Neural progenitor cell (in vitro differentiated cells): ENCODE measurements around the gene CXCL14. TPM values are rescaled to one million over a fixed set of nuclear protein-coding genes. Genes with fewer than 3 reads are reported as not detected.

Experiments
- DNase-seq: peaks from one replicate; pipeline ENCODE4 v3.0.0-alpha.2; 2016; ENCODE audit warnings: low spot score
- H2AFZ ChIP-seq: fragments of 200-600 bp; sonication (generic); replicated peaks from 2 replicates; pipeline ENCODE4 v1.6.1; 2016; ENCODE audit warnings: antibody characterized with exemption
- H3F3A ChIP-seq: fragments of 200-600 bp; sonication (generic); 2 replicates; pipeline ENCODE4 v1.6.1; 2016; ENCODE audit warnings: antibody characterized with exemption, low read depth
- H3K27ac ChIP-seq: fragments of 200-600 bp; sonication (generic); 2 replicates; pipeline ENCODE4 v1.5.1; 2016; ENCODE audit warnings: mild to moderate bottlenecking
- H3K27me3 ChIP-seq: fragments of 200-600 bp; sonication (generic); 2 replicates; pipeline ENCODE4 v1.6.1; 2016; ENCODE audit warnings: mild to moderate bottlenecking, moderate library complexity
- H3K36me3 ChIP-seq: fragments of 200-600 bp; sonication (generic); 2 replicates; pipeline ENCODE4 v1.5.1; 2016
- H3K4me1 ChIP-seq: fragments of 200-600 bp; sonication (generic); 2 replicates; pipeline ENCODE4 v1.6.1; 2016; ENCODE audit warnings: mixed run types
- H3K4me2 ChIP-seq: fragments of 200-600 bp; sonication (generic); 2 replicates; pipeline ENCODE4 v1.6.1; 2016
- H3K4me3 ChIP-seq: fragments of 200-600 bp; sonication (generic); 2 replicates; pipeline ENCODE4 v1.5.1; 2016
- H3K79me2 ChIP-seq: fragments of 200-600 bp; sonication (generic); 2 replicates; pipeline ENCODE4 v1.6.1; 2016; ENCODE audit warnings: low read depth
- H3K9ac ChIP-seq: fragments of 200-600 bp; sonication (generic); 2 replicates; pipeline ENCODE4 v1.6.1; 2016
- H3K9me3 ChIP-seq: fragments of 200-600 bp; sonication (generic); 2 replicates; pipeline ENCODE4 v1.5.1; 2016; ENCODE audit warnings: low read depth
- H4K20me1 ChIP-seq: fragments of 200-600 bp; sonication (generic); 2 replicates; pipeline ENCODE4 v1.6.1; 2016; ENCODE audit warnings: low read depth
- H3K27ac Mint-ChIP-seq: 3 replicates; pipeline ENCODE4 v1.8.0; 2021; ENCODE audit warnings: mixed read lengths
- H3K27me3 Mint-ChIP-seq: 2 replicates; pipeline ENCODE4 v1.8.0; 2022; ENCODE audit warnings: low read depth, mild to moderate bottlenecking, inconsistent platforms, moderate library complexity, mixed read lengths; ENCODE audit not compliant: insufficient read depth
- H3K36me3 Mint-ChIP-seq: 3 replicates; pipeline ENCODE4 v1.8.0; 2021; ENCODE audit warnings: mixed read lengths
- H3K4me1 Mint-ChIP-seq: 3 replicates; pipeline ENCODE4 v1.8.0; 2021; ENCODE audit warnings: mixed read lengths
- H3K4me3 Mint-ChIP-seq: 3 replicates; pipeline ENCODE4 v1.8.0; 2021; ENCODE audit warnings: mild to moderate bottlenecking, moderate library complexity, mixed read lengths
- H3K9me3 Mint-ChIP-seq: 3 replicates; pipeline ENCODE4 v1.8.0; 2020; ENCODE audit warnings: mixed read lengths
- EZH2 ChIP-seq: fragments of 200-600 bp; sonication (generic); IDR thresholded peaks from 2 replicates; pipeline ENCODE4 v1.6.1; 2017; ENCODE audit warnings: antibody characterized with exemption, mild to moderate bottlenecking, moderate library complexity
- EZH2phosphoT487 ChIP-seq: fragments of 200-600 bp; sonication (generic); IDR thresholded peaks from 2 replicates; pipeline ENCODE4 v1.6.1; 2017; ENCODE audit warnings: antibody characterized with exemption
- total RNA-seq: library from RNA; depleted of rRNA; stranded (reverse); fragments of >200 nt; gene quantifications from 2 replicates; pipeline ENCODE4 v1.2.3, GENCODE V29; 2015; ENCODE audit warnings: low replicate concordance
- TF ChIP-seq, protein P1 (sequence below): fragments of 200-600 bp; sonication (generic); IDR thresholded peaks from 2 replicates; pipeline ENCODE4 v1.5.1; 2017; ENCODE audit warnings: antibody characterized with exemption, mild to moderate bottlenecking

The CXCL14 gene
- total RNA-seq, 1 donor from 2014 or later, result 0.45 TPM

DNA sequence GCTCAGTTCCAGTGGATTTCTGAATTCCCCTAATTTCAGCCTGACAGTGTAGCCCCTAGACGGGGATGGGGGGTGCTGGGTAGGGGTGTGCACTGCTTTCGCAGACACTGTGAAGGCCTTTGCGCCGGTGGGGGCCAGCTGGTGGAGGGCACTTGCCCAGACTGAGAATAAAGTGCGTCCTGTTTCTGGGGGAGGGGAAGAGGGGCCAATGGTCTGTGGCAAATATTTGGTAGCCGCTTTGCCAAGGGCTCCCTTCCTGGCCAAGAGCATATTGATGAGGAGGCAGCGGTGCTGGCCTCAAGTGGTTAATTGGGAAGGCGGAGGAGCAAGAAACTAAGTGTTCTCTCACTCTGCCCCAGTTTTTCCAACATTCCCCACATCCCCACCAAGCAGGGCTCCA lies 1.4 kb downstream of the CXCL14 start:
- Mint-ChIP-seq H3K4me3 (peak overlapping the region; percentile 63), H3K27ac (no peak overlapping the region), H3K4me1 (peaks cover 44% of the 10 kb centered on the region), H3K9me3 (no peaks in the 10 kb centered on the region), H3K36me3 (no peaks in the 10 kb centered on the region), H3K27me3 (peaks cover 34% of the 10 kb centered on the region)
- Histone ChIP-seq H3K79me2 (no peaks in the 10 kb centered on the region), H3K36me3 (no peaks in the 10 kb centered on the region), H3K4me2 (peak overlapping the region; percentile 89), H3K27ac (no peak overlapping the region), H3K4me1 (peaks cover 32% of the 10 kb centered on the region), H2AFZ (no peak overlapping the region), H3K9ac (no peak overlapping the region), H3K4me3 (no peak overlapping the region), H3K27me3 (peaks cover 72% of the 10 kb centered on the region), H4K20me1 (peaks cover 22% of the 10 kb centered on the region), H3F3A (peaks cover 10% of the 10 kb centered on the region), H3K9me3 (no peaks in the 10 kb centered on the region)
- TF ChIP-seq EZH2 (no peak), EZH2phosphoT487 (no peak)
- TF ChIP-seq, protein P1, sequence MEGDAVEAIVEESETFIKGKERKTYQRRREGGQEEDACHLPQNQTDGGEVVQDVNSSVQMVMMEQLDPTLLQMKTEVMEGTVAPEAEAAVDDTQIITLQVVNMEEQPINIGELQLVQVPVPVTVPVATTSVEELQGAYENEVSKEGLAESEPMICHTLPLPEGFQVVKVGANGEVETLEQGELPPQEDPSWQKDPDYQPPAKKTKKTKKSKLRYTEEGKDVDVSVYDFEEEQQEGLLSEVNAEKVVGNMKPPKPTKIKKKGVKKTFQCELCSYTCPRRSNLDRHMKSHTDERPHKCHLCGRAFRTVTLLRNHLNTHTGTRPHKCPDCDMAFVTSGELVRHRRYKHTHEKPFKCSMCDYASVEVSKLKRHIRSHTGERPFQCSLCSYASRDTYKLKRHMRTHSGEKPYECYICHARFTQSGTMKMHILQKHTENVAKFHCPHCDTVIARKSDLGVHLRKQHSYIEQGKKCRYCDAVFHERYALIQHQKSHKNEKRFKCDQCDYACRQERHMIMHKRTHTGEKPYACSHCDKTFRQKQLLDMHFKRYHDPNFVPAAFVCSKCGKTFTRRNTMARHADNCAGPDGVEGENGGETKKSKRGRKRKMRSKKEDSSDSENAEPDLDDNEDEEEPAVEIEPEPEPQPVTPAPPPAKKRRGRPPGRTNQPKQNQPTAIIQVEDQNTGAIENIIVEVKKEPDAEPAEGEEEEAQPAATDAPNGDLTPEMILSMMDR, result no peak
- no peak for DNase-seq

- Histone ChIP-seq H3K36me3 (no peaks in the 10 kb centered on the region), H3K4me1 (peaks cover 32% of the 10 kb centered on the region), H3K27me3 (peaks cover 65% of the 10 kb centered on the region), H3F3A (peaks cover 10% of the 10 kb centered on the region), H3K4me2 (peak overlapping the region; percentile 62), H3K27ac (no peak overlapping the region), H4K20me1 (peaks cover 22% of the 10 kb centered on the region), H3K9ac (no peak overlapping the region), H3K9me3 (no peaks in the 10 kb centered on the region), H3K4me3 (no peak overlapping the region), H2AFZ (no peak overlapping the region), H3K79me2 (no peaks in the 10 kb centered on the region)
- Mint-ChIP-seq H3K4me1 (peaks cover 52% of the 10 kb centered on the region), H3K4me3 (peak overlapping the region; percentile 53), H3K36me3 (no peaks in the 10 kb centered on the region), H3K27me3 (peaks cover 40% of the 10 kb centered on the region), H3K27ac (peak overlapping the region; percentile 90), H3K9me3 (no peaks in the 10 kb centered on the region)
- TF ChIP-seq EZH2phosphoT487 (no peak), EZH2 (no peak)
- TF ChIP-seq, protein P1, result no peak
- peak; percentile 57 for DNase-seq
These were observed 2.7 kb downstream of the CXCL14 start for GRCh38 chr5:135576075-135576599.

GRCh38 chr5:135574493-135574892 lies 4.3 kb downstream of the CXCL14 start:
- H3K36me3 ChIP-seq, result no peaks in the 10 kb centered on the region
- H3K79me2 ChIP-seq, result no peaks in the 10 kb centered on the region
- H3K4me2 ChIP-seq, result no peak overlapping the region
- H3K36me3 Mint-ChIP-seq, result no peaks in the 10 kb centered on the region
- H3K27ac ChIP-seq, result no peak overlapping the region
- H3F3A ChIP-seq, result peaks cover 10% of the 10 kb centered on the region
- H3K4me1 Mint-ChIP-seq, result peaks cover 51% of the 10 kb centered on the region
- H4K20me1 ChIP-seq, result peaks cover 21% of the 10 kb centered on the region
- no peak overlapping the region for H3K9ac ChIP-seq
- no peaks in the 10 kb centered on the region for H3K9me3 Mint-ChIP-seq
- no peak overlapping the region for H3K27ac Mint-ChIP-seq
- no peak overlapping the region for H2AFZ ChIP-seq
- H3K4me3 ChIP-seq, result no peak overlapping the region
- H3K27me3 ChIP-seq, result peaks cover 48% of the 10 kb centered on the region
- no peak for TF ChIP-seq EZH2
- peaks cover 32% of the 10 kb centered on the region for H3K27me3 Mint-ChIP-seq
- H3K4me1 ChIP-seq, result peaks cover 31% of the 10 kb centered on the region
- no peak overlapping the region for H3K4me3 Mint-ChIP-seq
- no peaks in the 10 kb centered on the region for H3K9me3 ChIP-seq
- no peak for DNase-seq

GRCh38 chr5:135571902-135572301 lies 6.9 kb downstream of the CXCL14 start:
- Histone ChIP-seq H4K20me1 (peaks cover 12% of the 10 kb centered on the region), H3K27ac (no peak overlapping the region), H3K9me3 (no peaks in the 10 kb centered on the region), H3K4me2 (no peak overlapping the region), H3K9ac (no peak overlapping the region), H3K4me3 (no peak overlapping the region), H3K79me2 (no peaks in the 10 kb centered on the region), H3K4me1 (peaks cover 12% of the 10 kb centered on the region), H3K36me3 (no peaks in the 10 kb centered on the region), H2AFZ (no peak overlapping the region), H3K27me3 (peaks cover 22% of the 10 kb centered on the region), H3F3A (peaks cover 9% of the 10 kb centered on the region)
- H3K4me3 Mint-ChIP-seq, result no peak overlapping the region
- H3K36me3 Mint-ChIP-seq, result no peaks in the 10 kb centered on the region
- H3K27ac Mint-ChIP-seq, result no peak overlapping the region
- peaks cover 15% of the 10 kb centered on the region for H3K27me3 Mint-ChIP-seq
- no peak for TF ChIP-seq EZH2phosphoT487
- TF ChIP-seq EZH2, result no peak
- TF ChIP-seq, protein P1, result no peak
- no peaks in the 10 kb centered on the region for H3K9me3 Mint-ChIP-seq
- DNase-seq, result no peak
- peaks cover 56% of the 10 kb centered on the region for H3K4me1 Mint-ChIP-seq
